Measurements from ENCODE around the gene LPCAT3. TPM values are rescaled to one million over a fixed set of nuclear protein-coding genes. Genes with fewer than 3 reads are reported as not detected.

The LPCAT3 gene
- total and polyA plus RNA-seq, 2 of the 13 experiments (the other 11 are each of a cell fraction or from before 2014, with no cell fraction given): 44.5 to 64.3 TPM

GRCh38 chr12:6981152-6982052 lies 36.9 kb downstream of the LPCAT3 start (continued):
- TF ChIP-seq, protein P1, sequence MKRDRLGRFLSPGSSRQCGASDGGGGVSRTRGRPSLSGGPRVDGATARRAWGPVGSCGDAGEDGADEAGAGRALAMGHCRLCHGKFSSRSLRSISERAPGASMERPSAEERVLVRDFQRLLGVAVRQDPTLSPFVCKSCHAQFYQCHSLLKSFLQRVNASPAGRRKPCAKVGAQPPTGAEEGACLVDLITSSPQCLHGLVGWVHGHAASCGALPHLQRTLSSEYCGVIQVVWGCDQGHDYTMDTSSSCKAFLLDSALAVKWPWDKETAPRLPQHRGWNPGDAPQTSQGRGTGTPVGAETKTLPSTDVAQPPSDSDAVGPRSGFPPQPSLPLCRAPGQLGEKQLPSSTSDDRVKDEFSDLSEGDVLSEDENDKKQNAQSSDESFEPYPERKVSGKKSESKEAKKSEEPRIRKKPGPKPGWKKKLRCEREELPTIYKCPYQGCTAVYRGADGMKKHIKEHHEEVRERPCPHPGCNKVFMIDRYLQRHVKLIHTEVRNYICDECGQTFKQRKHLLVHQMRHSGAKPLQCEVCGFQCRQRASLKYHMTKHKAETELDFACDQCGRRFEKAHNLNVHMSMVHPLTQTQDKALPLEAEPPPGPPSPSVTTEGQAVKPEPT (CRISPR knock-in tag; IDR thresholded peaks at IDR 0.05; ENCODE audit: low read depth): no peak
- TF ChIP-seq CENPBD1 (CRISPR knock-in tag; IDR thresholded peaks at IDR 0.05; ENCODE audit: borderline replicate concordance, low read depth) (no peak), ZNF784 (CRISPR knock-in tag; IDR thresholded peaks at IDR 0.05; ENCODE audit: borderline replicate concordance) (no peak), ZBTB21 (CRISPR knock-in tag; IDR thresholded peaks at IDR 0.05) (no peak), FOXC1 (CRISPR knock-in tag; IDR thresholded peaks at IDR 0.05; ENCODE audit: borderline replicate concordance) (no peak; the same call in 1 of the 2 replicates), ZNF570 (CRISPR knock-in tag; IDR thresholded peaks at IDR 0.05; ENCODE audit: borderline replicate concordance) (no peak), MZF1 (CRISPR knock-in tag; IDR thresholded peaks at IDR 0.05; ENCODE audit: borderline replicate concordance) (no peak), POLR2AphosphoS5 (IDR thresholded peaks at IDR 0.05; ENCODE audit: low read depth, low read length) (peak; percentile 30; the same call in 1 of the 2 replicates), ZFAT (CRISPR knock-in tag; conservative IDR thresholded peaks at IDR 0.05) (no peak), ZNF75D (CRISPR knock-in tag; IDR thresholded peaks at IDR 0.05; ENCODE audit: borderline replicate concordance) (no peak), FOXO1 (CRISPR knock-in tag; IDR thresholded peaks at IDR 0.05) (peak; percentile 89), SP1 (IDR thresholded peaks at IDR 0.05) (no peak), SP1 (CRISPR knock-in tag; IDR thresholded peaks at IDR 0.05) (no peak), SUZ12 (IDR thresholded peaks at IDR 0.05; ENCODE audit: low read depth, low read length) (no peak), PRMT3 (CRISPR knock-in tag; IDR thresholded peaks at IDR 0.05; ENCODE audit: borderline replicate concordance, low read depth) (no peak), IKZF4 (CRISPR knock-in tag; IDR thresholded peaks at IDR 0.05; ENCODE audit: borderline replicate concordance, low read depth, not compliant biosample characterization) (no peak)
- TF ChIP-seq, protein P2, sequence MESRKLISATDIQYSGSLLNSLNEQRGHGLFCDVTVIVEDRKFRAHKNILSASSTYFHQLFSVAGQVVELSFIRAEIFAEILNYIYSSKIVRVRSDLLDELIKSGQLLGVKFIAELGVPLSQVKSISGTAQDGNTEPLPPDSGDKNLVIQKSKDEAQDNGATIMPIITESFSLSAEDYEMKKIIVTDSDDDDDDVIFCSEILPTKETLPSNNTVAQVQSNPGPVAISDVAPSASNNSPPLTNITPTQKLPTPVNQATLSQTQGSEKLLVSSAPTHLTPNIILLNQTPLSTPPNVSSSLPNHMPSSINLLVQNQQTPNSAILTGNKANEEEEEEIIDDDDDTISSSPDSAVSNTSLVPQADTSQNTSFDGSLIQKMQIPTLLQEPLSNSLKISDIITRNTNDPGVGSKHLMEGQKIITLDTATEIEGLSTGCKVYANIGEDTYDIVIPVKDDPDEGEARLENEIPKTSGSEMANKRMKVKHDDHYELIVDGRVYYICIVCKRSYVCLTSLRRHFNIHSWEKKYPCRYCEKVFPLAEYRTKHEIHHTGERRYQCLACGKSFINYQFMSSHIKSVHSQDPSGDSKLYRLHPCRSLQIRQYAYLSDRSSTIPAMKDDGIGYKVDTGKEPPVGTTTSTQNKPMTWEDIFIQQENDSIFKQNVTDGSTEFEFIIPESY (CRISPR knock-in tag; IDR thresholded peaks at IDR 0.05): no peak
- TF ChIP-seq, protein P3, sequence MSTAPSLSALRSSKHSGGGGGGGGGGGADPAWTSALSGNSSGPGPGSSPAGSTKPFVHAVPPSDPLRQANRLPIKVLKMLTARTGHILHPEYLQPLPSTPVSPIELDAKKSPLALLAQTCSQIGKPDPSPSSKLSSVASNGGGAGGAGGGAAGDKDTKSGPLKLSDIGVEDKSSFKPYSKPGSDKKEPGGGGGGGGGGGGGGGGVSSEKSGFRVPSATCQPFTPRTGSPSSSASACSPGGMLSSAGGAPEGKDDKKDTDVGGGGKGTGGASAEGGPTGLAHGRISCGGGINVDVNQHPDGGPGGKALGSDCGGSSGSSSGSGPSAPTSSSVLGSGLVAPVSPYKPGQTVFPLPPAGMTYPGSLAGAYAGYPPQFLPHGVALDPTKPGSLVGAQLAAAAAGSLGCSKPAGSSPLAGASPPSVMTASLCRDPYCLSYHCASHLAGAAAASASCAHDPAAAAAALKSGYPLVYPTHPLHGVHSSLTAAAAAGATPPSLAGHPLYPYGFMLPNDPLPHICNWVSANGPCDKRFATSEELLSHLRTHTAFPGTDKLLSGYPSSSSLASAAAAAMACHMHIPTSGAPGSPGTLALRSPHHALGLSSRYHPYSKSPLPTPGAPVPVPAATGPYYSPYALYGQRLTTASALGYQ (CRISPR knock-in tag; IDR thresholded peaks at IDR 0.05): no peak; the same call in 1 of the 2 replicates
- TF ChIP-seq, protein P4, sequence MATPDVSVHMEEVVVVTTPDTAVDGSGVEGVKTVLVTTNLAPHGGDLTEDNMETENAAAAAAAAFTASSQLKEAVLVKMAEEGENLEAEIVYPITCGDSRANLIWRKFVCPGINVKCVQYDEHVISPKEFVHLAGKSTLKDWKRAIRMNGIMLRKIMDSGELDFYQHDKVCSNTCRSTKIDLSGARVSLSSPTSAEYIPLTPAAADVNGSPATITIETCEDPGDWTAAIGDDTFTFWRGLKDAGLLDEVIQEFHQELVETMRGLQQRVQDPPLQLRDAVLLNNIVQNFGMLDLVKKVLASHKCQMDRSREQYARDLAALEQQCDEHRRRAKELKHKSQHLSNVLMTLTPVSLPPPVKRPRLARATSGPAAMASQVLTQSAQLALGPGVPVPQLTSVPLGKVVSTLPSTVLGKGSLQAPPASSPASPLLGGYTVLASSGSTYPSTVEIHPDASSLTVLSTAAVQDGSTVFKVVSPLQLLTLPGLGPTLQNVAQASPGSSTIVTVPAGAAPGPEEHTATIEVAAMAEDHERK (CRISPR knock-in tag; IDR thresholded peaks at IDR 0.05; ENCODE audit: low read depth): no peak

Data from HepG2 (cell line).